SU-DHL-6 (cell line): ENCODE results near the gene FOXK1.

Source experiments
- EZH2phosphoT487 ChIP-seq: fragments of 200-600 bp; sonication (generic), shearing (Covaris generic); conservative IDR thresholded peaks from 2 replicates; pipeline ENCODE4 v1.6.1; 2018; ENCODE audit warnings: mild to moderate bottlenecking, antibody characterized with exemption, low read length, moderate library complexity, mixed read lengths
- TF ChIP-seq, protein P1 (sequence below): fragments of 200-600 bp; sonication (generic); IDR thresholded peaks from one replicate; pipeline ENCODE4 v1.5.1; 2017; ENCODE audit warnings: antibody characterized with exemption, mild to moderate bottlenecking, low read length, moderate library complexity; ENCODE audit not compliant: insufficient read depth, poor library complexity, severe bottlenecking

DNA sequence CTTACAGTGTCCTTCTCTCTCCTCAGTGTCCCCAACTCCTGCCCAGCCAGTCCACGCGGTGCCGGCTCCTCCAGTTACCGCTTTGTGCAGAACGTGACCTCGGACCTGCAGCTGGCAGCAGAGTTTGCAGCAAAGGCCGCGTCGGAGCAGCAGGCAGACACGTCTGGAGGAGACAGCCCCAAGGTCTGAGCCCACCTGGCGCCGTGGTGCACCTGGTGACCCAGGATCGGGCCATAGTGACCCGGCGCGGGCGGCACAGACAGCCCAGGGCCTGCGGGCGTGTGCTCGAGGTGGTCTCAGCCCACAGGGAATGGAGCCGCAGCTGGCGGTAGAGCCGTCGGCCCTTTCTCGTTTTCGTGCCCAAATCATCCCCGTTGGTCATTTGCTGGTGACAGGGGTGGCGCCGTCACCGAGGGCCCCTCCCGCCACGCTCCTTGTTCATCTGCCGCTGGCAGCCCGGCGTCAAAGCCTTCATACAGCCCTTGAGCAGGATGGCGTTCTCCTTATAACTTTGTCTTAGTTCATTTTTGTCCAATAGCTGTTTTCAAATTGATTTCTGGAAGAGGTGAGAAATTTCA lies 72.4 kb downstream of the FOXK1 start:
- TF ChIP-seq, protein P1, sequence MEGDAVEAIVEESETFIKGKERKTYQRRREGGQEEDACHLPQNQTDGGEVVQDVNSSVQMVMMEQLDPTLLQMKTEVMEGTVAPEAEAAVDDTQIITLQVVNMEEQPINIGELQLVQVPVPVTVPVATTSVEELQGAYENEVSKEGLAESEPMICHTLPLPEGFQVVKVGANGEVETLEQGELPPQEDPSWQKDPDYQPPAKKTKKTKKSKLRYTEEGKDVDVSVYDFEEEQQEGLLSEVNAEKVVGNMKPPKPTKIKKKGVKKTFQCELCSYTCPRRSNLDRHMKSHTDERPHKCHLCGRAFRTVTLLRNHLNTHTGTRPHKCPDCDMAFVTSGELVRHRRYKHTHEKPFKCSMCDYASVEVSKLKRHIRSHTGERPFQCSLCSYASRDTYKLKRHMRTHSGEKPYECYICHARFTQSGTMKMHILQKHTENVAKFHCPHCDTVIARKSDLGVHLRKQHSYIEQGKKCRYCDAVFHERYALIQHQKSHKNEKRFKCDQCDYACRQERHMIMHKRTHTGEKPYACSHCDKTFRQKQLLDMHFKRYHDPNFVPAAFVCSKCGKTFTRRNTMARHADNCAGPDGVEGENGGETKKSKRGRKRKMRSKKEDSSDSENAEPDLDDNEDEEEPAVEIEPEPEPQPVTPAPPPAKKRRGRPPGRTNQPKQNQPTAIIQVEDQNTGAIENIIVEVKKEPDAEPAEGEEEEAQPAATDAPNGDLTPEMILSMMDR = no peak
- TF ChIP-seq EZH2phosphoT487 = no peak
